Nephron progenitor cell (in vitro differentiated cells): Measurements from ENCODE around the gene ZNF587.
"Not testable (repeated sequence)": the region's sequence is repeated elsewhere in the genome, so short reads cannot be mapped to it uniquely, and the experiment has no call there.

Source experiments
- DNase-seq: peaks from one replicate; pipeline ENCODE4 v3.0.0; 2021
- H3K27ac Mint-ChIP-seq: 2 replicates; pipeline ENCODE4 v1.8.0; 2021; ENCODE audit warnings: mild to moderate bottlenecking, moderate library complexity, mixed read lengths
- H3K27me3 Mint-ChIP-seq: 2 replicates; pipeline ENCODE4 v1.8.0; 2021; ENCODE audit warnings: mild to moderate bottlenecking, low read depth, mixed read lengths; ENCODE audit not compliant: poor library complexity
- H3K36me3 Mint-ChIP-seq: 2 replicates; pipeline ENCODE4 v1.8.0; 2021; ENCODE audit warnings: low read depth, mixed read lengths
- H3K4me1 Mint-ChIP-seq: 2 replicates; pipeline ENCODE4 v1.8.0; 2021; ENCODE audit warnings: mixed read lengths
- H3K4me3 Mint-ChIP-seq: 2 replicates; pipeline ENCODE4 v1.8.0; 2021; ENCODE audit warnings: mild to moderate bottlenecking, moderate library complexity, mixed read lengths
- H3K9me3 Mint-ChIP-seq: 2 replicates; pipeline ENCODE4 v1.8.0; 2021; ENCODE audit warnings: mild to moderate bottlenecking, moderate library complexity, mixed read lengths
- TF ChIP-seq, protein P1 (sequence below): fragments of 200-600 bp; sonication (generic); IDR thresholded peaks from 2 replicates; pipeline ENCODE4 v1.5.0; 2021; ENCODE audit warnings: antibody characterized with exemption

The ZNF587 gene

DNA sequence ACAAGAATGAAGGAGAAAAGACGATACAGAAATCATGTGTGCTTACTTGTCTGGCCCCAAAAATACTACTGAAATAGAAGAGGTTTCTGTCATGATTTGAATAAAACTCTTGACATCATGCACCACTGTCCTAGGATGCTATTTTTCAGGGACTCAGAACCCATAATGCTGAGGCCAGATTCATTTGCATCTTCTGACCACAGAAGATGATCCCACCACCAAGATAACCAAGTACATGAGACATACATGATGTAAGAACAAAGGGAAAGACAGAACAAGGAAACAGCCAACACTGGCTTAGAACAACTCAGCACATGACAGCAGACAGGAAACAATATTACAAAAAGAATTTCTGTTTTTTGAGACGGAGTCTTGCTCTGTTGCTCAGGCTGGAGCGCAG is 37.4 kb upstream of the ZNF587 start:
- DNase-seq = no peak
- Mint-ChIP-seq H3K27ac (no peak overlapping the region), H3K4me1 (peaks cover 75% of the 10 kb centered on the region), H3K27me3 (peaks cover 3% of the 10 kb centered on the region), H3K9me3 (no peaks in the 10 kb centered on the region), H3K36me3 (peaks cover 45% of the 10 kb centered on the region), H3K4me3 (peak overlapping the region; percentile 1)
- TF ChIP-seq, protein P1, sequence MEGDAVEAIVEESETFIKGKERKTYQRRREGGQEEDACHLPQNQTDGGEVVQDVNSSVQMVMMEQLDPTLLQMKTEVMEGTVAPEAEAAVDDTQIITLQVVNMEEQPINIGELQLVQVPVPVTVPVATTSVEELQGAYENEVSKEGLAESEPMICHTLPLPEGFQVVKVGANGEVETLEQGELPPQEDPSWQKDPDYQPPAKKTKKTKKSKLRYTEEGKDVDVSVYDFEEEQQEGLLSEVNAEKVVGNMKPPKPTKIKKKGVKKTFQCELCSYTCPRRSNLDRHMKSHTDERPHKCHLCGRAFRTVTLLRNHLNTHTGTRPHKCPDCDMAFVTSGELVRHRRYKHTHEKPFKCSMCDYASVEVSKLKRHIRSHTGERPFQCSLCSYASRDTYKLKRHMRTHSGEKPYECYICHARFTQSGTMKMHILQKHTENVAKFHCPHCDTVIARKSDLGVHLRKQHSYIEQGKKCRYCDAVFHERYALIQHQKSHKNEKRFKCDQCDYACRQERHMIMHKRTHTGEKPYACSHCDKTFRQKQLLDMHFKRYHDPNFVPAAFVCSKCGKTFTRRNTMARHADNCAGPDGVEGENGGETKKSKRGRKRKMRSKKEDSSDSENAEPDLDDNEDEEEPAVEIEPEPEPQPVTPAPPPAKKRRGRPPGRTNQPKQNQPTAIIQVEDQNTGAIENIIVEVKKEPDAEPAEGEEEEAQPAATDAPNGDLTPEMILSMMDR = no peak

DNA sequence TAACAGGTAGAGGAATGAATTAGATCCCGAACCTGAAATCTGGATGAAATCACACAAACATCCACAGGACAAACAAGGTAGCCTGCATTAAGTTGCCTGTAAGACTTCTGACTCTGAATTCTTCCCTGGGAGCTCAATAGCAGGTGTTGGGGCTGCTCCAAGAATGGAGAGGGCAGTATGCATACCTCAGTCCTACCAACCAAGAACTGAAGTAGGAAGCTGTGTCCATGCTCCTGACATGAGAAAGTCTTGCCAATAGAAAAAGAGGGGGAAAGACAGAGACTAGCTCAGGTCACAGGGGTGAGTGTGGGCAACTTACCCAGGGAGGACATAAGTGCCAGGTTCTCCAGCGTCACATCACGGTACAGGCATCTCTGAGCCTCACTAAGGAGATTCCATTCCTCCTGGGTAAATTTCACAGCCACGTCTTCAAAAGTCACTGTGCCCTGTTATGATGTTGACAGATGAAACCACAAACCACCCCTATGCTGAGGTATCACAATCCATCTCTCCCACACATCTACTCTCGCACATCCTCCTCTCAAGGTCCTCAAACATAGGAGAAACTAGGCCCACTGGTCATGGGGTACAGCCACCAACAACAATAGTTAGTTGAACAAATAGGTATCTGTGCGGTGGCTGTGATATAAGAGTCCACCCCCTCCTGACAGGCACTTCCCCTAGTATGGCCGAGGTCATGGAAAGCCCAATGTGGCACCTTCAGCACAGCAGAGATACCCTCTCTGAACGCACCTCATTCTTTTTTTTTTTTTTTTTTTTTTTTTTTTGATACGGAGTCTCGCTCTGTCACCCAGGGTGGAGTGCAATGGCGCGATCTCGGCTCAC is 36.5 kb upstream of the ZNF587 start:
- not testable (repeated sequence) for DNase-seq, H3K9me3 Mint-ChIP-seq, H3K27me3 Mint-ChIP-seq
- peak overlapping the region; percentile 73 for H3K27ac Mint-ChIP-seq
- H3K4me3 Mint-ChIP-seq = peak overlapping the region; percentile 96
- peaks cover 74% of the 10 kb centered on the region for H3K4me1 Mint-ChIP-seq
- H3K36me3 Mint-ChIP-seq = peaks cover 36% of the 10 kb centered on the region

DNA sequence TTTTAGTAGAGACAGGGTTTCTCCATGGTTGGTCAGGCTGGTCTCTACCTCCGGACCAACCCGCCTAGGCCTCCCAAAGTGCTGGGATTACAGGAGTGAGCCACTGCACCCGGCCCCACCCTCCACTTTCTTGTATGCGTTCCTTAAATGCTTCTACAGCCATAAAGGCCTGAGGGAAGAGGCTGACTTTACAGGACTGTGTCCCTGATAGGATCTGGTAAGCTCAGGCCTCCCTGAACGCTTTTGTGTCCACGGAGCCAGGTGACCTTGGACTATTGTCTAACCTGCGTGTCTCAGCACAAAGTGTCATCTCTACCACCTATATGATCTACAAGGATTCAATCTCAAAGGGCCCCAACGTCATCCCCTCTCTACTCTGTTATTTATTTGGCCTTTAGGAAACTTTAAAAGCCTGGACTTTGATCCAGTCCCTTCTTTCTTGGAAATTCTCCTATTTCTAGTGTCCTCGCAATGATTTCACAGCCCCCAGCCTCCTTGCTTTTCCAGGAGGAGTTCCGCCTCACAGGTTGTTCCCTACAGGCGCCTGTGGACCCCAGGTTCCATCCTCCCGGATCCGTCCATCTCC is 35.6 kb upstream of the ZNF587 start:
- H3K4me1 Mint-ChIP-seq = peaks cover 75% of the 10 kb centered on the region
- peaks cover 3% of the 10 kb centered on the region for H3K27me3 Mint-ChIP-seq
- H3K4me3 Mint-ChIP-seq = peak overlapping the region; percentile 96
- H3K9me3 Mint-ChIP-seq = no peaks in the 10 kb centered on the region
- peak overlapping the region; percentile 3 for H3K27ac Mint-ChIP-seq
- DNase-seq = no peak
- H3K36me3 Mint-ChIP-seq = peaks cover 31% of the 10 kb centered on the region
- TF ChIP-seq, protein P1 = no peak

DNA sequence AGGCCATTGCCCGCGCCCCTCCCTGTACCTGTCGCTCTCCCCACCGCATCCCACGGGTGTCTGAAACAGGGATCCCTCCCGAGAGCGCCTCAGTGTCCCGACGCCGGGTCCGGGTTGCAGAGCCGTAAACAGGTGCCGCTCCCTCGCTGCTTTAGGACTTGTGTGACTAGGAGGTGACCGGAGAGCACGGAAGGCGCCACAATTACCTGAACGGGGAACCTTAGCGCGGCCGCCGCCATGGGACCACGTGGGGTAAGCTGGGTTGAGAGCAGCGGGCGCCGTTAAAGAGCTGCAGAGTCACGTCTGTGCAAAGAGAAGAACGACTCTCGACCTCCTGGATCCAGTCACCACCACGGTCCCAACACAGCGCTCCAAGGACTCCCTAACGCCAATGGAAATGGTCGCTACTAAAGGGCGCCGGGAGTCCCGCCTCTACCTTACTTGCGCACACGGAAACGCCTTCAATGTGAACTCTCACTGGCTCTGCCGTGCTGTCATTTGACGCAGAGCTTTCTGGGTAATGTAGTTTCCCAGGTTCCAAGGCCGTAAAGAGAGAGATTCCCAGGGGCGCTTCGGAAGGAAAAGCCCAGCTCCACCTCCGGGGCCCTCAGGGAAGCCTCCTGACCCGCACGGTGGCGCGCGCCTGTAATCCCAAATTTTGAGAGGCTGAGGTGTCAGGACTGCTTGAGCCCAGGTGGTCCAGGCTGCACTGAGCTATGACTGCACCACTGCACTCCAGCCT is 35.0 kb upstream of the ZNF587 start, which contains the start of gene ZNF552:
Gene ZNF552 (minus strand): TSS at position 409 of the 742 bp plus-strand sequence. CDS start 170 bp downstream, at position 239.
- Mint-ChIP-seq H3K4me3 (peak within 1 kb of the TSS; percentile 96), H3K36me3 (peaks cover 25% of the 10 kb centered on the region), H3K27ac (peak within 1 kb of the TSS; percentile 95), H3K4me1 (peaks cover 74% of the 10 kb centered on the region), H3K27me3 (peaks cover 3% of the 10 kb centered on the region), H3K9me3 (no peaks in the 10 kb centered on the region)
- DNase-seq = peak; percentile 79
- TF ChIP-seq, protein P1 = no peak

DNA sequence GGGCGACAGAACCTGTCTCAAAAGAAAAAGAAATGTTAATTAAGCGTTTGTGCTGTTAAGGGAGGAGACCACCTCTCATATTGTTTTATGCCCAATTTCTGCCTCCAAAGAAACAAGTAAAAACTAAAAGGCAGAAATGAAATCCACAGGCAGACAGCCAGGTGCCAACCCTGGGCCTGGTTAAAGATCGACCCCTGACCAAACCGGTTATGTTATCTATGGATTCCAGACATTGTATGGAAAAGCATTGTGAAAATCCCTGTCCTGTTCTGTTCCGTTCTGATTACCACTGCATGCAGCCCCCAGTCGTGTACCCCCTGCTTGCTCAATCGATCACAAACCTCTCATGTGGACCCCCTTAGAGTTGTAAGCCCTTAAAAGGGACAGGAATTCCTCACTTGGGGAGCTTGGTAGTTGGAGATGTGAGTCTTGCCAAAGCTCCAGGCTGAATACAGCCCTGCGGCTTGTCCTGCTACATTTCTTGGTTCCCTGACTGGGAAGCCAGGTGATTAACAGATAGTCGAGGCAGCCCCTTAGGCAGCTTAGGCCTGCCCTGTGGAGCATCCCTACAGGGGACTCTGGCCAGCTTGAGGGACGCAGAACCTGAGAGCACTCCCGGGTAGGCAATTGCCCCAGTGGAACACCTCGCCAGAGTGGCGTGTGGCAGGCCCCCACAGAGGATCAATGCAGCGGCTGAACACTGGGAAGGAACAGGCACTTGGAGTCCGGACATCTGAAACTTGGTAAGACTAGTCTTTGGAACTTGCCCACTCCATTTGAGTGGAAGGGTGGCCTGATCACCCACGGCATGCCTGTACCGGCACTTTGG is 34.2 kb upstream of the ZNF587 start:
- Mint-ChIP-seq H3K9me3 (no peaks in the 10 kb centered on the region), H3K27me3 (peaks cover 3% of the 10 kb centered on the region), H3K36me3 (peaks cover 20% of the 10 kb centered on the region), H3K4me3 (peak overlapping the region; percentile 96), H3K4me1 (peaks cover 74% of the 10 kb centered on the region), H3K27ac (peak overlapping the region; percentile 95)
- no peak for DNase-seq
- TF ChIP-seq, protein P1 = no peak
